Measurements from ENCODE around the gene PLAC8L1.

- TF ChIP-seq CTCF (IDR thresholded peaks at IDR 0.05) (no peak), POLR2A (IDR thresholded peaks at IDR 0.05) (no peak)
Measured at GRCh38 chr5:146109379-146109778, 4.0 kb upstream of the PLAC8L1 start.
